ENCODE measurements around the gene RNF157. TPM values are rescaled to one million over a fixed set of nuclear protein-coding genes. Genes with fewer than 3 reads are reported as not detected.
"Not testable (repeated sequence)": the region's sequence is repeated elsewhere in the genome, so short reads cannot be mapped to it uniquely, and the experiment has no call there.

The RNF157 gene
- total RNA-seq, 1 experiment from 2014 or later, result 0.86 TPM

DNA sequence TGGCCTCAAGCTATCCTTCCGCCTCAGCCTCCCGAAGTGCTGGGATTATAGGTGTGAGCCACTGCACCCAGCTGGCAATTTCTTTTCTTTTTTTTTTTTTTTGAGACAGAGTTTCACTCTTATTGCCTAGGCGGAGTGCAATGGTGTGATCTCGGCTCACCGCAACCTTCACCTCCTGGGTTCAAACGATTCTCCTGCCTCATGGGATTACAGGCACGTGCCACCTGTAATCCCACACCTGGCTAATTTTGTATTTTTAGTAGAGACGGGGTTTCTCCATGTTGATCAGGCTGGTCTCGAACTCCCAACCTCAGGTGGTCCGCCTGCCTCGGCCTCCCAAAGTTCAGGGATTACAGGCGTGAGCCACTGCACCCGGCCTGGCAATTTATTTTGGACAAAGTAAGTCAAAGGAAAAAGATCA lies 27.3 kb upstream of the RNF157 start:
- Histone ChIP-seq H3K4me1 (ENCODE audit: control insufficient read depth in 1 of 2, insufficient read depth in 2 of 2, low read length in 2 of 2) (peaks cover 23 to 36% of the 10 kb centered on the region in 2 experiments), H3K36me3 (ENCODE audit: control insufficient read depth in 1 of 2, insufficient read depth in 2 of 2, low read length in 2 of 2) (peaks cover 3 to 21% of the 10 kb centered on the region in 2 experiments; a peak in 2 of 4 replicates), H3K79me2 (ENCODE audit: insufficient read depth, low read length) (peaks cover 24% of the 10 kb centered on the region)
- intact Hi-C loops (cut with micrococcal nuclease); H3K9me3 ChIP-seq (ENCODE audit: control insufficient read depth in 1 of 2, insufficient read depth in 1 of 2, low read depth in 1 of 2, low read length in 2 of 2); H3K27ac ChIP-seq (ENCODE audit: low read depth, low read length); H2AFZ ChIP-seq (ENCODE audit: low read depth, low read length, poor library complexity, severe bottlenecking); ATAC-seq; H3K4me2 ChIP-seq (ENCODE audit: low read length); H3K27me3 ChIP-seq (ENCODE audit: insufficient read depth, low read length); RAD21 ChIA-PET (ENCODE audit: low non-redundant PET in 1 of 2, low total read pairs in 2 of 2, uncharacterized antibody in 2 of 2, unreplicated experiment in 2 of 2); H3K9me2 ChIP-seq (ENCODE audit: insufficient read depth); BruUV-seq (replicated peaks); H3K9ac ChIP-seq (ENCODE audit: low read length); H3K4me3 ChIP-seq (replicated peaks in 1 of 2; ENCODE audit: low read depth in 1 of 2, low read length in 2 of 2); H4K20me1 ChIP-seq (ENCODE audit: insufficient read depth); DNase-seq (ENCODE audit: low read depth, low spot score): not testable (repeated sequence)
- ChIA-PET POLR2A (interaction anchor here (1.4 kb wide), 1 partner anchor 21 kb away, joined by 3 read pairs; no protein-coding TSS in a partner anchor), CTCF (interaction anchor here (0.7 to 1.7 kb wide), 3 partner anchors 12 to 146 kb away, joined by 3 to 11 read pairs (median 3); no protein-coding TSS in a partner anchor)

- RAD21 ChIA-PET (ENCODE audit: low non-redundant PET in 1 of 2, low total read pairs in 2 of 2, uncharacterized antibody in 2 of 2, unreplicated experiment in 2 of 2), result no interaction called here
Measured at GRCh38 chr17:76267051-76267576, 26.8 kb upstream of the RNF157 start.

More at GRCh38 chr17:76267051-76267576, 26.8 kb upstream of the RNF157 start:
- CTCF ChIA-PET, result interaction anchor here (0.7 to 1.7 kb wide), 3 partner anchors 12 to 146 kb away, joined by 3 to 11 read pairs (median 3); no protein-coding TSS in a partner anchor
- no TSS peak for BruUV-seq (replicated peaks)
- POLR2A ChIA-PET, result no interaction called here
- peaks cover 3 to 21% of the 10 kb centered on the region in 2 experiments; a peak in 2 of 4 replicates for H3K36me3 ChIP-seq (ENCODE audit: control insufficient read depth in 1 of 2, insufficient read depth in 2 of 2, low read length in 2 of 2)
- no peak overlapping the region for H3K27ac ChIP-seq (ENCODE audit: low read depth, low read length)
- peak overlapping the region; percentile 90 for H3K4me2 ChIP-seq (ENCODE audit: low read length)
- intact Hi-C loops (cut with micrococcal nuclease), result no loop called here
- no peak overlapping the region for H2AFZ ChIP-seq (ENCODE audit: low read depth, low read length, poor library complexity, severe bottlenecking)
- H3K27me3 ChIP-seq (ENCODE audit: insufficient read depth, low read length), result no peaks in the 10 kb centered on the region
- H3K4me1 ChIP-seq (ENCODE audit: control insufficient read depth in 1 of 2, insufficient read depth in 2 of 2, low read length in 2 of 2), result peaks cover 25 to 39% of the 10 kb centered on the region in 2 experiments
- H3K4me3 ChIP-seq (replicated peaks in 1 of 2; ENCODE audit: low read depth in 1 of 2, low read length in 2 of 2), result peak overlapping the region in 1 of 2 experiments; percentile 82; a peak in 3 of 4 replicates
- DNase-seq (ENCODE audit: low read depth, low spot score) (no peak), ATAC-seq (no peak)
- TF ChIP-seq ZNF274 (IDR thresholded peaks at IDR 0.05; ENCODE audit: low read depth, low read length), result no peak
- TF ChIP-seq, protein P1, sequence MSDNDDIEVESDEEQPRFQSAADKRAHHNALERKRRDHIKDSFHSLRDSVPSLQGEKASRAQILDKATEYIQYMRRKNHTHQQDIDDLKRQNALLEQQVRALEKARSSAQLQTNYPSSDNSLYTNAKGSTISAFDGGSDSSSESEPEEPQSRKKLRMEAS (IDR thresholded peaks at IDR 0.05), result no peak
- TF ChIP-seq EGR1 (IDR thresholded peaks at IDR 0.05; ENCODE audit: low read depth), result no peak
- TF ChIP-seq POLR2AphosphoS5 (IDR thresholded peaks at IDR 0.05; ENCODE audit: low read depth, low read length), result no peak
- TF ChIP-seq FOSL1 (IDR thresholded peaks at IDR 0.05; ENCODE audit: low read depth), result no peak
- no peak for TF ChIP-seq CTCF (IDR thresholded peaks at IDR 0.05 in 2 of 3, conservative IDR thresholded peaks at IDR 0.05 in 1 of 3; ENCODE audit: borderline replicate concordance in 1 of 3, insufficient read depth in 1 of 3, low read depth in 2 of 3, low read length in 2 of 3)
- TF ChIP-seq TCF7L2 (IDR thresholded peaks at IDR 0.05; ENCODE audit: borderline replicate concordance, extremely low read depth, insufficient read depth, insufficient read length), result no peak
- TF ChIP-seq SP1 (IDR thresholded peaks at IDR 0.05; ENCODE audit: low read depth), result no peak
- TF ChIP-seq, protein P2, sequence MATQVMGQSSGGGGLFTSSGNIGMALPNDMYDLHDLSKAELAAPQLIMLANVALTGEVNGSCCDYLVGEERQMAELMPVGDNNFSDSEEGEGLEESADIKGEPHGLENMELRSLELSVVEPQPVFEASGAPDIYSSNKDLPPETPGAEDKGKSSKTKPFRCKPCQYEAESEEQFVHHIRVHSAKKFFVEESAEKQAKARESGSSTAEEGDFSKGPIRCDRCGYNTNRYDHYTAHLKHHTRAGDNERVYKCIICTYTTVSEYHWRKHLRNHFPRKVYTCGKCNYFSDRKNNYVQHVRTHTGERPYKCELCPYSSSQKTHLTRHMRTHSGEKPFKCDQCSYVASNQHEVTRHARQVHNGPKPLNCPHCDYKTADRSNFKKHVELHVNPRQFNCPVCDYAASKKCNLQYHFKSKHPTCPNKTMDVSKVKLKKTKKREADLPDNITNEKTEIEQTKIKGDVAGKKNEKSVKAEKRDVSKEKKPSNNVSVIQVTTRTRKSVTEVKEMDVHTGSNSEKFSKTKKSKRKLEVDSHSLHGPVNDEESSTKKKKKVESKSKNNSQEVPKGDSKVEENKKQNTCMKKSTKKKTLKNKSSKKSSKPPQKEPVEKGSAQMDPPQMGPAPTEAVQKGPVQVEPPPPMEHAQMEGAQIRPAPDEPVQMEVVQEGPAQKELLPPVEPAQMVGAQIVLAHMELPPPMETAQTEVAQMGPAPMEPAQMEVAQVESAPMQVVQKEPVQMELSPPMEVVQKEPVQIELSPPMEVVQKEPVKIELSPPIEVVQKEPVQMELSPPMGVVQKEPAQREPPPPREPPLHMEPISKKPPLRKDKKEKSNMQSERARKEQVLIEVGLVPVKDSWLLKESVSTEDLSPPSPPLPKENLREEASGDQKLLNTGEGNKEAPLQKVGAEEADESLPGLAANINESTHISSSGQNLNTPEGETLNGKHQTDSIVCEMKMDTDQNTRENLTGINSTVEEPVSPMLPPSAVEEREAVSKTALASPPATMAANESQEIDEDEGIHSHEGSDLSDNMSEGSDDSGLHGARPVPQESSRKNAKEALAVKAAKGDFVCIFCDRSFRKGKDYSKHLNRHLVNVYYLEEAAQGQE (IDR thresholded peaks at IDR 0.05; ENCODE audit: low read depth), result no peak
- TF ChIP-seq SRF (IDR thresholded peaks at IDR 0.05; ENCODE audit: low read depth), result no peak
- TF ChIP-seq ZFX (IDR thresholded peaks at IDR 0.05), result no peak
- no peaks in the 10 kb centered on the region for H4K20me1 ChIP-seq (ENCODE audit: insufficient read depth)
- H3K9me2 ChIP-seq (ENCODE audit: insufficient read depth), result no peaks in the 10 kb centered on the region
- H3K9ac ChIP-seq (ENCODE audit: low read length), result peak overlapping the region; percentile 74; the same call in 1 of the 2 replicates
- H3K9me3 ChIP-seq (ENCODE audit: control insufficient read depth in 1 of 2, insufficient read depth in 1 of 2, low read depth in 1 of 2, low read length in 2 of 2), result no peaks in the 10 kb centered on the region
- H3K79me2 ChIP-seq (ENCODE audit: insufficient read depth, low read length), result peaks cover 24% of the 10 kb centered on the region

Measured in HCT116 (cell line).